Measurements from ENCODE around the gene PSORS1C2.

DNA sequence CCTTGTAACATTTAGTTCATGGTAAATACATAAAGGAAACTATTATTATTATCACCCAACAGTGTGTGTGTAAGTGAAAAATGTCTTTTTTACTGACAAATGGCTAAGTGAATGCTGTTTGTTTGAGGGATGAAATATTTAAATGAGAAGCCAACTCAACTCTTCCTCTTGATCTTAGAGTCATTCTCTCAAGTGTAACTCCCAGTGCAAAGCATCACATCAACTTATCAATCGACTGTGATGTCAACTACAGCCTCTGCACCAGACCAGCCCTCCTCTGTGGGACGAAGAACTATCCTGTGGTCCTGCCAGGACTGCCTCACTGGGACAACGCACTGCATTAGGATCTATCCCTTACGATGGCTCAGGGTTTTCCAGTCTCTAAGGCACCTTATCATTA lies 31.8 kb downstream of the PSORS1C2 start:
- no peak for TF ChIP-seq POLR2A (IDR thresholded peaks at IDR 0.05; ENCODE audit: low read length)
- TF ChIP-seq MAX (IDR thresholded peaks at IDR 0.05) = no peak
- TF ChIP-seq, protein P1, sequence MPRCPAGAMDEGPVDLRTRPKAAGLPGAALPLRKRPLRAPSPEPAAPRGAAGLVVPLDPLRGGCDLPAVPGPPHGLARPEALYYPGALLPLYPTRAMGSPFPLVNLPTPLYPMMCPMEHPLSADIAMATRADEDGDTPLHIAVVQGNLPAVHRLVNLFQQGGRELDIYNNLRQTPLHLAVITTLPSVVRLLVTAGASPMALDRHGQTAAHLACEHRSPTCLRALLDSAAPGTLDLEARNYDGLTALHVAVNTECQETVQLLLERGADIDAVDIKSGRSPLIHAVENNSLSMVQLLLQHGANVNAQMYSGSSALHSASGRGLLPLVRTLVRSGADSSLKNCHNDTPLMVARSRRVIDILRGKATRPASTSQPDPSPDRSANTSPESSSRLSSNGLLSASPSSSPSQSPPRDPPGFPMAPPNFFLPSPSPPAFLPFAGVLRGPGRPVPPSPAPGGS (IDR thresholded peaks at IDR 0.05) = no peak
- TF ChIP-seq RFX5 (IDR thresholded peaks at IDR 0.05) = no peak
- TF ChIP-seq, protein P2, sequence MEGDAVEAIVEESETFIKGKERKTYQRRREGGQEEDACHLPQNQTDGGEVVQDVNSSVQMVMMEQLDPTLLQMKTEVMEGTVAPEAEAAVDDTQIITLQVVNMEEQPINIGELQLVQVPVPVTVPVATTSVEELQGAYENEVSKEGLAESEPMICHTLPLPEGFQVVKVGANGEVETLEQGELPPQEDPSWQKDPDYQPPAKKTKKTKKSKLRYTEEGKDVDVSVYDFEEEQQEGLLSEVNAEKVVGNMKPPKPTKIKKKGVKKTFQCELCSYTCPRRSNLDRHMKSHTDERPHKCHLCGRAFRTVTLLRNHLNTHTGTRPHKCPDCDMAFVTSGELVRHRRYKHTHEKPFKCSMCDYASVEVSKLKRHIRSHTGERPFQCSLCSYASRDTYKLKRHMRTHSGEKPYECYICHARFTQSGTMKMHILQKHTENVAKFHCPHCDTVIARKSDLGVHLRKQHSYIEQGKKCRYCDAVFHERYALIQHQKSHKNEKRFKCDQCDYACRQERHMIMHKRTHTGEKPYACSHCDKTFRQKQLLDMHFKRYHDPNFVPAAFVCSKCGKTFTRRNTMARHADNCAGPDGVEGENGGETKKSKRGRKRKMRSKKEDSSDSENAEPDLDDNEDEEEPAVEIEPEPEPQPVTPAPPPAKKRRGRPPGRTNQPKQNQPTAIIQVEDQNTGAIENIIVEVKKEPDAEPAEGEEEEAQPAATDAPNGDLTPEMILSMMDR (IDR thresholded peaks at IDR 0.05) = no peak
- no peak for TF ChIP-seq CHD2 (IDR thresholded peaks at IDR 0.05; ENCODE audit: low read length, partially characterized antibody)

All from A549 (cell line).